Activated CD4-positive, alpha-beta T cell treated with anti-CD3 and anti-CD28 coated beads, Interleukin-2, amount 50 U/mL, for 24 hours (primary cell): ENCODE results near the gene WWC2.

ENCODE experiments used
- DNase-seq, 2 donors: peaks; one replicate each; pipeline ENCODE4 v3.0.0-alpha.2; 2020; ENCODE audit warnings: low read depth in 1 of 2, low spot score in 1 of 2

Gene WWC2

DNA sequence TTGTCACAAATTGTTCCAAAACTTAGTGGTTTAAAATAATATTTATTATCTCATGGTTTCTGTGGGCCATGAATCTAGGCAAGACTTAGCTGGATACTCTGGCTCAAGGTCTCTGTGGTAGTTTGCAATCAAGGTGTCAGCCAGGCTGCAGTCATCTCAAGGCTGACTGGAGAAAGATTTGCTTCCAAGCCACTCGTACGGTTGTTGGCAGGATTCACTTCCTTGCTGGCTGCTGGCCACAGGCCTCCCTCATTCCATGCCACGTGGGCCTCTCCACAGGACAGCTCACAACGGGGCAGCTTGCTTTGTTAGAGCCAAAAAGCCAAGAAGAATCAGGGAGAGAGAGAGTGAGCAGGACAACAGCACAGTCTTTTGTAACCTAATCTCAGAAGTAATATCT is 101.4 kb downstream of the WWC2 start:
- no peak for DNase-seq

DNA sequence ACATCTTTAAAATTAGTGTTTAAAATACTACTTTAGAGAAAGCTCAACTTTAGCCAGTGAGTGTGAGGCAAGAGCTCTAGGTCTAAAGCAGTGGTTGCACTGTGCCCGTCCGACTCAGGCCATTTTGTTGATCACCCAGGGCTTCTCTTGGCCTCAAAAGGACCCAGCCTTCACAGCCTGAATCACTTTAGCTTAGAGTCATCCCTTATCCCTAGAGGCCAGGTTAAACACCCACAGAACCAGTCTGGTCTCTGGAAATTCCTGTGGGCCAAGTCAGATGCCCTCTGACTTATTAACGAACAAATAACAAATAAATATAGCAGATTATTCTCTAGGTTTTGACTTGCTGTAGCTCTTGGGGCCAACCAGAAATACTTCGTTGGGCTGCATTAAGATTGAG is 102.3 kb downstream of the WWC2 start:
- no peak for DNase-seq

DNA sequence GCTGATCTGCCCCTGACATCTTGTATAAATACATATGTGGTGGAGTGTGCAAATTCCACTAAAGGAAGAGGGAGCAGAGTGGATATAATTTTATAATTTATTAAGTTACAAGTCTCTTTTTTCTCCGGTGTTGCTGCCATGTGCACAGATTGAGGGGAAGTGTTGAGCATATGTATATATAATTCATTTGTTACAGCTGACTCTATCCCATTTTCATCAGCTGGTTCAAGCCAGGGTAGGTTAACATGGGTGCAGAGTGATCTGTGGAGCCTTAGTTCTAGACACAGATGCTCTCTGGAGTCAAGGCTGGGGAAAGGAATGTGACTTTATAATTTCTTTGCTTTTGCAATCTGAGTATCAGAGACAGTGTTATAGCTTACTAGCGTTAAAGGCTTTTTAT is 103.5 kb downstream of the WWC2 start:
- no peak for DNase-seq

DNA sequence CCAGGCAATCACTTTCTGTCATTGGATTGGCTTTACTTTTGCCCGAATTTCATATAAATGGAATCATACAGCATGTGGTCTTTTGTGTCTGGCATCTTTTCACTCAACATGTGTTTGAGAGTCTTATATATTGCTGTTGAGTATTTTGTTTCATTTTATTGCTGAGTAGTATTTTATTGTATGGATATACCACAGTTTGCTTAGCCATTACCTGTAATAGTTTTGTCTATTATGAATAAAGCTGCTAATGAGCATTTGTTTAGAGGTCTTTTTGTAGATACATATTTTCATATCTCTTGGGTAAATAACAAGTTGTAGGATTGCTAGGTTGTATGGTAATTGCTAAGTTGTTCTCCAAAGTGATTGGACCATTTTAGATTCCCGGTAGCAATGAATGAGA is 105.7 kb downstream of the WWC2 start:
- DNase-seq = no peak

DNA sequence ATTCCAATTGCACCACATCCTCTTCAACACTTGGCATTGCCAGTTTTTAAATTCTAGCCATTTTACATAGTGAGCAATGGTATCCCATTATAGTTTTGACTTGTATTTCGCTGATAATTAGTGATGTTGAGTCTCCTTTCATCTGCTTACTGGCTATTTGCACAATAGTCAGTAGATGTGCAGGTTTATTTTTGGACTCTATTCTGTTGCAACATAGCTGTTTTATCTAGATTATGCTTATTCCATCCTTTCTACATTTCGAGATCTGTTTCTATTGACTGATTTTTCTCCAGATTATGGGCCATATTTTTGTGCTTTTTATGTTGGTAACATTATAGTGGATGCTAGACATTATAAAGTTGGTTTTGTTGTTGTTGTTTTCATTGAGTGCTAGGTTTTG is 106.1 kb downstream of the WWC2 start:
- no peak for DNase-seq

DNA sequence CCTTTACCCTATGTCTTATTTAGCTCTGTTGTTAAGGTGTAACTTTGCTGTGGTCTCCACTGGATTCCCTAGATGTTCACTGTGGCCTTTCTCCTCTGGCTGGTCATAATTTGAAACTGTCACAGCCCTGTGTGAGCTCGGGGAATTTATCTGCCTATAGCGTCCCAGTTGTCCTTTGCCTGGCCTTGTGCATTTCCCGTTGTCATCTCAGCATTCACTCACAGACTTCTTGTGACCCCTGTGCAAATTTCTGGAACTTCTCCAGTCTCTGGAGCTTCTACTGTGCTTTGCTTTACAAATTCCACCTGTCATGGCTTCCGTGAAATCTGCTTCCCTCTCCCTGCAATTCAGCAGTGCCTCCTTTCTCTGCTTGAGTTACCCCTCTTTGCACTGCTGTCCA is 106.7 kb downstream of the WWC2 start:
- no peak for DNase-seq

DNA sequence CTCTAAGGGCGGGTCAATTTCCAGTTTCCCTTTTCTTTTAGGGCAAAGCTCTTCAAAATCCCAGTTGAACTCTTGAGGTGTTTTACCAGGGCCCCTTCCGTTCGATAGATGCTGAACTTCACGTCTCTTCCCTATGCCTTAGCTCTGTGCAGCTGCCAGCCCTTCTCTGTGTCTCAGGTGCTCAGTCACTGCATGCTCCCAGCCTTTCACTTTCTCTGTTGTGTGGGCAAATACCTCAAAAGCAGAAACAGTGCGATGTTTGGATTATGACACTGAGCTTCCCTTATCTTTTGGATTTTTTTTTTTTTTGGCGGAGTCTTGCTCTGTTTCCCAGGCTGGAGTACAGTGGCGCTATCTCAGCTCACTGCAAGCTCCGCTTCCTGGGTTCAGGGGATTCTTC is 112.5 kb downstream of the WWC2 start:
- no peak for DNase-seq

DNA sequence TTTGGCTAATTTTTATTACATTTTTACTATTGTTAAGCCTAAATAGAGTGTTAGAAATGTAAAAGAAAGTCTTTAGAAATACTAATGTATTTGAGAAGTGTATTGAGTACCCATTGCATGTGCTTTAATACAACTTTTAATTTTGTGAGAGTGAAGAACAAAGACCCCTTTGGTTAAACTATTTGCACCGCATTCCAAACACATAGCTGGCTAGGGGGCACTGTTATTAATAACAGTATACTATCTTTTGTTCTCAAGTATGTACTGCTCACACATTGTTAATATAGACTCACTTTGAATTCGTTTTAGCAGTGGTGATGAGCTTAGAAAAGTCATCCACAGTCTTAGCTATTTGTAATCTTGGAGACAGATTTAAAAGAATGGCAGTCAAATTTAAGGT is 114.9 kb downstream of the WWC2 start:
- DNase-seq = no peak

DNA sequence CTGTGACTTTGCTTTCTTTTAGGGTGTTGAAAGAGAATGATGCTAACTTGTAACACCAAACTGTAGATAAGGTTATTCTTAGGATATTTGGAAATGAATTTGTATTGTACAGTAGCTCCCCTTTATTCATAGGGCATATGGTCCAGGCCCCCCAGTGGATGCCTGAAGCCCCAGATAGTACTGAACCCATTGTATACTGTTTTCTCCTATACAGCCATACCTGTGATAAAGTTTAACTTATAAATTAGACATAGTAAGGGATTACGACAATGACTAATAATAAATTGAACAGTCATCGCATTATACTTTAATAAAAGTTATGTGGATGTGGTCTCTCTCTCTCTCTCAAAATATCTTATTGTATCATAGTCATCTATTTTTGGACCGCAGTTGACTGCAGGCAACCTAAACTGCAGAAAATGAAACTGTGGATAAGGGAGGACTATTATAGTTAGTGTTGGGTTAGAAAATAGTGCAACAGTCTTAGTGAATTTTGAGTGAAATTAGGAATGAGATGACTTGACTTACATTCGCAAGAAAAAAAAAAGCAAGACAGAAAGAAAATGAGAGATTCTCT is 115.9 kb downstream of the WWC2 start:
- DNase-seq = no peak

DNA sequence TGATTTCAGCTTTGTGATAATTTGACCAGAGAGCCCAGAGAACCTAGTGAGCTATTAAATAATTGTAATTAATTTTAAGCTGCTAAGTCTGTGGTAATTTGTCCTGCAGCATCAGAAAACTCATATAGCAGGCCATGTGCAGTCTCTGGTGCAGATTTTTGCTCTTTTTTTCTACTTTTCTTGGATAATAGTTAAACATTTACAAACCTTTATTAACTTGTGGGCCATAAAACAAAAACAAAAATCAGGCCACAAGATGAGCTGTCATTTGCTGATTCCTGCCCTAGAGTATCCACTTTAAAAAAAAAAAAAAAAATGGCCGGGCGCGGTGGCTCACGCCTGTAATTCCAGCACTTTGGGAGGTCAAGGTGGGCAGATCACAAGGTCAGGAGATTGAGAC is 121.2 kb downstream of the WWC2 start:
- no peak for DNase-seq

DNA sequence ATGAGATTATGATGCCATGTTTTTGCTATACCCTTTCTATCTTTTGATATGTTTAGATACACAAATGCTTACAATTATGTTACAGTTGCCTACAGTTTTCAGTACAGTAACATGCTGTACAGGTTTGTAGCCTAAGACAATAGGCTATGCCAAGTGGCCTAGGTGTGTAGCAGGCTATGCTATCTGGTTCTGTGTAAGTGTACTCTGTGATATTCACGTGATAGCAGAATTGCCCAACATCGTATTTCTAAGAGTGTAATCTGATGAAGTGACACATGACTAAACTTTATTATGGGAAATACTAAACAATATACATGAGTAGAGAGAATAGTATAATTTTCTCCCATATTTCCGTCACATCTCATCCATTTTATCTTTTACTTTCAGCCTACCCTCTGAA is 124.0 kb downstream of the WWC2 start:
- DNase-seq = no peak

DNA sequence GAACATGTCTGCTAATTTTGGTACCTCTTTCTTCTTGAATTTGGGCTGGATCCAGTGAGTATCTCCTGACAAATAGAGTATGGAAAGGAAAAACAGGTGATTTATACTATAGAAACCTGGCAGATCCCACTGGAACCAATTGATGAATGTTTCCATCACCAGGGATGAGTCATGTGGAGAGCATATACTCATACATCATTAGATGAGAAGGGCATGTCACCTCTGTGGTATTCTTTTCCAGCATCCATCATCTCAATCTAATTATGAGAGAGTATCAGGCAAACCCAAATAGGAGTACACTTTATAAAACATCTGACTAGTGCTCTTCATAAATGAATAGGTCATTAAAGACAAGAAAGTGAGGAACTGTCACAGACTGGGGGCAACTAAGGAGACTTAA is 130.3 kb downstream of the WWC2 start:
- no peak for DNase-seq

DNA sequence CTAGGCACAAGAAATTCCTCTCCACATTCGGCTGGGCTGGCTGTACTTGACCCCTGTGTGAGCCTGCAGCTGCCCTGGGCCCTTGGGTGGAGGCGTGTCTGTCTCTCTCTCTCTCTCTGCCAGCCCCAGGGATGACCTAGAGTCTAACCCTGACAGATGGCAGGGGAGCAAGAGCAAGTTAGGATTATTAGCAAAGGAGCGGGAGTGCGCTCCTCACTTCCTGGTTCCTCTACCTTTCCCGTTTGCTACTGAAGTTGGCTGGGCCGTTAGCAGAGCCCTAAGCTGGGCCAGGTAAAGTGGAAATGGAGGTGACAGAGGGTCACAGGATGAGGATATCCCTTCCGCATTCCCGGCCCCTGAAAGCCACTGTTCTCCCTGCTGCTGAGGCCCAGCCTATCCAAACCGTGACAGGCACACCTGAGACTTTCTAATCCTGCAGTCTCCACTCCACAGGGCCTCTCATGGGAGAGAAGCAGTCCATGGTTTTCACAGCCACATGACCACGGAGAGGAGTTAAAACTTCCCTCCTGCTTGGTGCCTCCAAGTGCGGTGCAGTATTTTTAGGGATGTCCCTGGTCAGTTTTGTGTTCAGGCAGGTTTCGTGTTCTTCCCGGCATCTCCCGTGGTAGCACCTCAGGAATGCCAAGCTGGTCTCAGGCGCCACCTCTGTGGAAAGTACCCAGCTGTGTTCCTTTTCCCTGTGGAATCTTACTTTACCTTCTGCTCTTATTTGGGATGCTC is 141.7 kb downstream of the WWC2 start:
- DNase-seq = no peak

DNA sequence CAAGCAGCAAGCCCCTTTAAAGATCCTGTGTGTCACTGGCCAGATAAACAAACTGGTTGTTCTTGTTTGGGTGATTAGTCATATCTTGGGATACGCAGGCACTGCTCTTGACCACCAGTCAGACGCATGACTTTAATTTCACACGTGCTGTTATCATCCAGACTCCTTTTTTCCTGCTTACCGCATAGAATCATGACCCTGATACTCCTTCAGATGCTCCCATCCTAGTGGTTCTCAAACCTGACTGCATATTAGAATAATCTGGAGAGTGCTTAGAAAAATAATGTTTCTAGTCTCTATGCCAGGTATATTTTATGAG is 142.2 kb downstream of the WWC2 start:
- DNase-seq = no peak

DNA sequence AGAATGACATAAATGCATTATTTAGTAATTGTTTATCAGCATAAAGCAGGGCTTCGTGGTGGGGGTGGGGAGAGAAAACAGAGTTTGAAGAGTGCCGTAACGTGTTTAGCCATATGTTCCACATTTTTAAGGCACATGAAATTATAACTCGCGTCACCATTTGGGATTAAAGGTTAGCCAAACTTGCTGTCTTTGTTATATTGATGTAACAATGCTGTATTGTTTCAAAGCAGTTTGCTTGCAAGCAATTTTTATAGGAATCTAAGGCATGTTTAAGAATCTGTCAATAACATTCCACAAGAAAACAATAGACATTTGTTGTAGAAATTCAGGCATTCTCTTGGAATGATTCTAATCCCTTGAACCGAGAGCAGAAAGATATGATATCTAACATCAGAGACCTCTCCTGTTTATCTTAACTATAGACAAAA is 142.7 kb downstream of the WWC2 start:
- no peak for DNase-seq

DNA sequence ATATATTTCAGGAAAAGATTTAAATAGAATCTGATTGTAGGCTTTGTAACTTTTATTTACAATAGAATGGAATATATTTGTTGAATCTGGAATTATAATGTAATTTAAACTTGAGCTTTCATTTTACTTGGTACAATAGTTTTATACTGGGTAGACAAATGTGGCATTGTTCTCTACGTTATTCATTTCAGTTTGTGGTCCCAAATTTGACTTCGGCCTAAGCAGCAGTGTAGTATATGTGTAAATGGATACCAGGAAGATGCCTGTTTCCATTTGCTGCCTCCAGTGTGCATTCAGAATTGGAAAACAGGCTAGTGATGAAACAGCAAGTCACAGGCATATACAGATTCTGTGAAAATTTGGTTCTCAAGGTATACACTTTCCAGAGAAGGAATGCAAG is 143.2 kb downstream of the WWC2 start:
- no peak for DNase-seq

DNA sequence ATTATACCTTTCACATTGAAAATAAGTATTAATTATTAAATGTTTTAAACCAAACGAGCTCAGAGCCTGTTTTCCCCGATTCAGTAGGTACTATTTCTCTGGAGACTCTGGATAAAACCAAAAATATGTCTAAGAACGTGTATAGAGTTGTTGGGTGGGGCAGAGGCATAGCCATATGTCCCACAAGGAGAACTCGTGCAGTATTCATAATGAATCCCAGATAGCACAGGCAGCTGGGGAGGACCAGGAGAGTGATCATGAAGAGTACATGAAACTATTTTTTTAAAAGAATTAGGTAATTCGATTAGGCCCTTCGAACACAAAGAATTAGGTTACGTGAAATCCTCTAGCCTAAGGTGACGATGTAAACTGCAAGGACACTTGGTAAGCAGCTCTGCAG is 145.0 kb downstream of the WWC2 start:
- no peak for DNase-seq

DNA sequence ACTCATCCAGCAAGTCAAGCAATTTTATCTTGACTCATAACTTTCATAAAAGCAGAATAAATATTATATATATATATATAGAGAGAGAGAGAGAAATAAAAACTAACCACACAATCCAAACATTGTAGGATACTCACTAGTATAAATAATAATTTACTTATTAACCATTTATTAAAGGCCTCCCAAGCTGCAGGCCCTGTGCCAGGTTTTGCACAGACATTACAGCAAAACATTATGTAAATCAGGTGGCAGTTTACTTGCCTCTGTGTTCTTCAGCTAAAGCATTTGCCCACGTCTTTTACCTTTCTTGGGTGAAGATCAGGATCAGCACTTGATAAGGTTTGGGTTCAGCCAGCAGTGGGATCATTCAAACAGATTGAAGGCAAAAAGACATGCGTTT is 145.4 kb downstream of the WWC2 start:
- DNase-seq = no peak

DNA sequence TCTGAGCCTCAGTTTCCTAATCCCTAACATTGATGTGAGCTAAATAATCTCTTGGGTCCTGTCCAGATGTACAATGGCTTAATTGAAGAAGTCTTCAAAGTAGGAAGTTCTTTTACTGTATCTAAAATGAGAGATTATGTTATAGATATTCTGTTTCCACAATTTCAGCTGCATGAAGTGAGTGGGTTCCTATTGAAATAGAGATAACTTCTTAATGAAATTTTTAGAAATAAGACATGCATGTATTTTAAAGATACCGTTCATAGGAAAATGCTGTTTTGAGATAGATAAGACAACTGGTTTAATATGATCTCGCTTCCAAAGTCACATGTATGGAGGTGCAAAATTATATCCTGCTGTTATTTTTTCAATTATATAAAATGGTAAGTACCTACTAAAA is 149.1 kb downstream of the WWC2 start:
- no peak for DNase-seq

DNA sequence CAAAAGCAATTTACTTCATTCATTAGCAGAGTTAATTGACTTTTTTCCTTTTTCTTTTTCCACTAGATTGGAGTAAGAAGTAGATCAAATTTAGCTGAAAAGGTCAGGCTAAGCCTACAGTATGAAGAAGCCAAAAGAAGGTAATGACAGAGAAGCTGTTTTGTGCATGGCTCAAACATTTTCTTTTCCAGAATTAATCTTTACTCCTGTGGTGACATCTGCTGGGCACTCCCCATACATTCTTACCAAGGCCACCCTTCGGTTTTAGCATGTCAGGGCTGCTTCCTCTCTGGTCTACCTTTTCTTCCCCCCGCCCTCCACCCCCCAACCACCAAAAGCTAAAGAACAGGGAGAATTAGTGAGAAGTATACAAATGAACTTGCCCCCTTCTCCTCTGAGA is 150.8 kb downstream of the WWC2 start:
- DNase-seq = no peak

DNA sequence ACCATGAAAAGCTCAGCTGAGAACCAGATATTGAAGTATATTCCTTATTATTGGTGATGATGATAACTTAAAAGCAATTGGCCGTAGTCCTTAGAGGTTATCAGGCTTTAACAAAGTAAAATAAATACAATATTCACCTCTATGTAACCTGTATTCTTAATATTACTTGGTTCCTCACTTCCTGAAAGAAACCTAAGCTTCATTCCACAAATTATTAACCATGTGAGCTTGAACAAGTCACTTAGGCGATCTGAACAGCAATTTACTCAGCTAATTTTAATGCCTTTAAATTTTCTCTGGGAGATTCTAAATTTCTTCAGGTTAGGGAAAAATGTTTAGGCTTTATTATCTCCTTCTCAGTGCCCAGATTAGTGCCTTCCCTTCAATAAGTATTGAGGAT is 151.8 kb downstream of the WWC2 start:
- DNase-seq = no peak

DNA sequence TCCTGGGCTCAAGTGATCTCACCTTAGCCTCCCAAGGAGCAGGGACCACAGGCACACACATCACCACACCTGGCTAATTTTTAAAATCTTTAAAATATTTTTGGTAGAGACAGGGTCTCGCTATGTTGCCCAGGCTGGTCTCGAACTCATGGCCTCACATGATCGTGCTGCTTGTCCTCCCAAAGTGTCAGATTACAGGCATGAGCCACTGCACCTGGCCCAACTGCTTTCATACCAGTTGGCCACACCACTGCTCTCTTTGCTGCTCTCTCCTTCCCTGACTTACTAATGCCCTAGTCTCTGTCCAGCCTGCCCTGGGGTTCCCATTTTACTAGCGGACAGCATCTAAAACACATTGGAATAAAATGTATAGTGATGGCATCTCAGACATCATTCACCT is 153.9 kb downstream of the WWC2 start:
- no peak for DNase-seq

DNA sequence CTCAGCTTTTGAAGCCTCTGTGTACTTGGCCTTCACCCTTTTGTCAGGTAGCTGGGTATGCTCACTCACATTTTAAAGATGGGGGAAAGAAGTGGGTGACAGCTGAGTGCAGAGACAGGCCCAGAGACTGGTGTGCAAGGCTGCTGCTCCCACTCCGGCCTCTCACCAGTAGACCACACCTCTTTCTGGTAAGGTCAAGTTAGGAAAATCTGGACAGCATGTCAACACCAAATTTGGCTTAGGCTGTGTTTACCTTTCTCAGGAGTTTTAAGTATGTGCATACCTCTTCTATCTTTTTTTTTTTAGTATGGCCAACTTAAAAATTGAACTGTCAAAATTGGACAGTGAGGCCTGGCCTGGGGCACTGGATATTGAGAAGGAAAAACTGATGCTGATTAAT is 154.4 kb downstream of the WWC2 start:
- no peak for DNase-seq

DNA sequence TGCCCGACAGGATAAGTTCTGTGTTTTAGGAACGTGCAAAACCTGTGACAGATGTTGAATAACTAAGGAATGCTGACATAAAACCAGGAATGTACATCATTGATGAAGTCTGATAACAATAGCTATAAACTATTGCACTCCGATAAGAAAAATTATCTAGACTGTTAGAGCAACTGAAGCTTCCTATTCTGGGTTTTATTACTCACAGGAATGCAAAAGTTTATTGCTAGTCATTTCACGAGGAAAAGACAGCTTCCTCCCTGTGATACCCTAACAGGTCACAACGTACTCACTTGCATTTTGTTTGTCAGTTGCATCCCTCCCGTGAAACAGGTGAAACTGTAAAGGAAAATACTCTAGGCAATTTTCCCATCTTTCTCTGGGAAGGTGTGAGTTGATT is 155.1 kb downstream of the WWC2 start:
- no peak for DNase-seq
